ENCODE results near the gene CHPF. TPM values are rescaled to one million over a fixed set of nuclear protein-coding genes. Genes with fewer than 3 reads are reported as not detected.

CHPF gene
- total RNA-seq, 1 donor from 2014 or later, result 151 TPM

- Histone ChIP-seq H3K4me2 (ENCODE audit: low read length) (no peak overlapping the region), H3K36me3 (ENCODE audit: insufficient read depth, low read length) (no peaks in the 10 kb centered on the region), H3K79me2 (ENCODE audit: insufficient read depth, low read length) (no peaks in the 10 kb centered on the region), H2AFZ (ENCODE audit: low read depth, low read length) (no peak overlapping the region), H3K27ac (ENCODE audit: low read depth, low read length) (no peak overlapping the region), H3K4me3 (ENCODE audit: insufficient read depth, low read depth, low read length) (no peak overlapping the region), H3K9me3 (ENCODE audit: insufficient read depth, low read depth, low read length) (no peaks in the 10 kb centered on the region), H3K9ac (ENCODE audit: low read length) (no peak overlapping the region), H3K4me1 (ENCODE audit: insufficient read depth, low read length) (peaks cover 5% of the 10 kb centered on the region), H3K27me3 (ENCODE audit: insufficient read depth, low read length) (no peaks in the 10 kb centered on the region), H4K20me1 (ENCODE audit: insufficient read depth, low read length) (no peaks in the 10 kb centered on the region)
- Mint-ChIP-seq H3K4me1 (ENCODE audit: low read depth, unreplicated experiment) (peaks cover 21% of the 10 kb centered on the region), H3K27me3 (ENCODE audit: low read depth, unreplicated experiment) (no peaks in the 10 kb centered on the region), H3K27ac (ENCODE audit: unreplicated experiment) (no peak overlapping the region), H3K36me3 (ENCODE audit: low read depth, unreplicated experiment) (no peaks in the 10 kb centered on the region), H3K4me3 (ENCODE audit: unreplicated experiment) (no peak overlapping the region), H3K9me3 (ENCODE audit: unreplicated experiment) (peaks cover 2% of the 10 kb centered on the region)
- DNase-seq (ENCODE audit: low read depth) (no peak), FAIRE-seq (no peak)
- TF ChIP-seq EZH2 (IDR thresholded peaks at IDR 0.05; ENCODE audit: insufficient read depth, low read length), result no peak
- no peak for TF ChIP-seq CTCF (IDR thresholded peaks at IDR 0.05; ENCODE audit: insufficient read depth, low read depth, low read length)
Observed at GRCh38 chr2:219592736-219593135, 49.1 kb upstream of the CHPF start.

GRCh38 chr2:219591091-219591490 lies 47.5 kb upstream of the CHPF start:
- H2AFZ ChIP-seq (ENCODE audit: low read depth, low read length), result no peak overlapping the region
- H4K20me1 ChIP-seq (ENCODE audit: insufficient read depth, low read length), result no peaks in the 10 kb centered on the region
- no peaks in the 10 kb centered on the region for H3K36me3 ChIP-seq (ENCODE audit: insufficient read depth, low read length)
- Mint-ChIP-seq H3K4me3 (ENCODE audit: unreplicated experiment) (no peak overlapping the region), H3K36me3 (ENCODE audit: low read depth, unreplicated experiment) (no peaks in the 10 kb centered on the region), H3K4me1 (ENCODE audit: low read depth, unreplicated experiment) (peaks cover 15% of the 10 kb centered on the region), H3K27ac (ENCODE audit: unreplicated experiment) (no peak overlapping the region), H3K9me3 (ENCODE audit: unreplicated experiment) (peaks cover 2% of the 10 kb centered on the region), H3K27me3 (ENCODE audit: low read depth, unreplicated experiment) (peaks cover 2% of the 10 kb centered on the region)
- FAIRE-seq (no peak), DNase-seq (ENCODE audit: low read depth) (no peak)
- H3K4me3 ChIP-seq (ENCODE audit: insufficient read depth, low read depth, low read length), result no peak overlapping the region
- no peak overlapping the region for H3K27ac ChIP-seq (ENCODE audit: low read depth, low read length)
- TF ChIP-seq EZH2 (IDR thresholded peaks at IDR 0.05; ENCODE audit: insufficient read depth, low read length), result no peak
- TF ChIP-seq CTCF (IDR thresholded peaks at IDR 0.05; ENCODE audit: insufficient read depth, low read depth, low read length), result no peak
- no peaks in the 10 kb centered on the region for H3K4me1 ChIP-seq (ENCODE audit: insufficient read depth, low read length)
- no peak overlapping the region for H3K4me2 ChIP-seq (ENCODE audit: low read length)
- no peaks in the 10 kb centered on the region for H3K27me3 ChIP-seq (ENCODE audit: insufficient read depth, low read length)
- H3K9ac ChIP-seq (ENCODE audit: low read length), result no peak overlapping the region
- H3K9me3 ChIP-seq (ENCODE audit: insufficient read depth, low read depth, low read length), result no peaks in the 10 kb centered on the region
- H3K79me2 ChIP-seq (ENCODE audit: insufficient read depth, low read length), result no peaks in the 10 kb centered on the region

GRCh38 chr2:219581346-219581745 lies 37.7 kb upstream of the CHPF start:
- Histone ChIP-seq H4K20me1 (ENCODE audit: insufficient read depth, low read length) (no peaks in the 10 kb centered on the region), H3K36me3 (ENCODE audit: insufficient read depth, low read length) (no peaks in the 10 kb centered on the region)

More at GRCh38 chr2:219581346-219581745, 37.7 kb upstream of the CHPF start:
- no peak overlapping the region for H3K4me2 ChIP-seq (ENCODE audit: low read length)
- H3K9ac ChIP-seq (ENCODE audit: low read length), result no peak overlapping the region
- no peaks in the 10 kb centered on the region for H3K79me2 ChIP-seq (ENCODE audit: insufficient read depth, low read length)
- H3K4me3 ChIP-seq (ENCODE audit: insufficient read depth, low read depth, low read length), result no peak overlapping the region
- Mint-ChIP-seq H3K27ac (ENCODE audit: unreplicated experiment) (no peak overlapping the region), H3K27me3 (ENCODE audit: low read depth, unreplicated experiment) (peaks cover 5% of the 10 kb centered on the region), H3K36me3 (ENCODE audit: low read depth, unreplicated experiment) (no peaks in the 10 kb centered on the region), H3K4me1 (ENCODE audit: low read depth, unreplicated experiment) (peaks cover 13% of the 10 kb centered on the region), H3K4me3 (ENCODE audit: unreplicated experiment) (no peak overlapping the region), H3K9me3 (ENCODE audit: unreplicated experiment) (no peaks in the 10 kb centered on the region)
- no peaks in the 10 kb centered on the region for H3K9me3 ChIP-seq (ENCODE audit: insufficient read depth, low read depth, low read length)
- FAIRE-seq (no peak), DNase-seq (ENCODE audit: low read depth) (no peak)
- no peak overlapping the region for H2AFZ ChIP-seq (ENCODE audit: low read depth, low read length)
- no peak overlapping the region for H3K27ac ChIP-seq (ENCODE audit: low read depth, low read length)
- peaks cover 7% of the 10 kb centered on the region for H3K4me1 ChIP-seq (ENCODE audit: insufficient read depth, low read length)
- peaks cover 15% of the 10 kb centered on the region for H3K27me3 ChIP-seq (ENCODE audit: insufficient read depth, low read length)
- TF ChIP-seq EZH2 (IDR thresholded peaks at IDR 0.05; ENCODE audit: insufficient read depth, low read length), result no peak
- TF ChIP-seq CTCF (IDR thresholded peaks at IDR 0.05; ENCODE audit: insufficient read depth, low read depth, low read length), result no peak

All from astrocyte (in vitro differentiated cells and primary cell).